ENCODE measurements around the gene GALNT10.
"Not testable (repeated sequence)": the region's sequence is repeated elsewhere in the genome, so short reads cannot be mapped to it uniquely, and the experiment has no call there.

GALNT10 gene

GRCh38 chr5:154359221-154359573, 168.7 kb downstream of the GALNT10 start:
- DNase-seq: no peak

DNA sequence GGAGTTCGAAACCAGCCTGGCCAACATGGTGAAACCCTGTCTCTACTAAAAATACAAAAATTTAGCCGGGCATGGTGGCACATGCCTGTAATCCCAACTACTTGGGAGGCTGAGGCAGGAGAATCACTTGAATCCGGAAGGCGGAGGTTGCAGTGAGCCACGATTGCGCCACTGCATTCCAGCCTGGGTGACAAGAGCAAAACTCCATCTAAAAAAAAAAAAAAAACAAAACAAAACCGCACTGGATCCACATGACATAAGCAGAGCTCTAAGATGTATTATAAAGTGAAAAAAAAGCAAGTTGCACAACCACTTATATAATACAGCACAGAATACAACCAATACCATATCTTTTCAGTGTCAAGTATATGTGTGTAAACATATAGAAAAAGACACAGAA, 169.7 kb downstream of the GALNT10 start:
- not testable (repeated sequence) for DNase-seq

- DNase-seq: no peak
Observed at GRCh38 chr5:154363411-154363810, 172.9 kb downstream of the GALNT10 start.

- no peak for DNase-seq
Observed at GRCh38 chr5:154364771-154365170, 174.2 kb downstream of the GALNT10 start.

DNA sequence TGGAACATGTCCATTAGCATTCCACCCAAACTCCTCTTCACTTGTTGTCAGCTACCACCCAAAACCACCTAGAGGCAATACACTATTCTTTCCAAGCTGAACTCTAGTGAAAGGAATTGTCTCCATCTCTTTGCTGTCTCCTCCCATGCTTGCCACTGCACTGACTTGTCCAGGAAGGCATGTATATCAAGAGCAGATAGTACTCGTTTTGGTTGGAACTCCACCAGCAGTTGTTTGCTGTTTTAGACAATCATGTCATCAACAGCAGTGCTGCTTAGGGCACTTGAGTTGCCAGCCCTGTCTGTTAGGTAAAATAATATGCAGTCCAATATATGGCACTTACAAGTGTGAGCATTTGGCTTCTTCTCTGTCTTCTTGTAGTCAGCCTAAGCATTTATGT, 175.3 kb downstream of the GALNT10 start:
- DNase-seq: no peak

DNA sequence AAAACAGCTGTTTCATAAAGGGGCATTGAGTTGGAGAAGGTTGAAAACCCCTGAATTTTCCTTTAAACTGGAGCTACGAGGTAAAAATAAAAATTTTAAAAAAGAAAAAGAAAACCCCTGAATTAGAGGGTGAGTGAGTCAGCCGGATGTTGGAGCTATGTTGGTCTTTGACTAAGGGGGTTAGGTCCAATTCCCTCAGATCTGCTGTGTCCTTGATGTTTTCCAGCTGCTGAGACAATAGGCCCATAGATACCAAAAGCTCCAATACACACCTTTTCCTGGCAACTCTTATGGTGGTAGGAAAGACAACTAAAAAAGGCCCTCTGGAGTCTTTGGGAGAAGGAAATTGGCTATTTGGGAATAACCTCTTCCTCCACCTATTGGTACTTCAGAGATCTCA, 175.8 kb downstream of the GALNT10 start:
- no peak for DNase-seq

- DNase-seq: no peak
Observed at GRCh38 chr5:154367101-154367500, 176.6 kb downstream of the GALNT10 start.

GRCh38 chr5:154368041-154368800, 177.7 kb downstream of the GALNT10 start:
- no peak for DNase-seq

DNA sequence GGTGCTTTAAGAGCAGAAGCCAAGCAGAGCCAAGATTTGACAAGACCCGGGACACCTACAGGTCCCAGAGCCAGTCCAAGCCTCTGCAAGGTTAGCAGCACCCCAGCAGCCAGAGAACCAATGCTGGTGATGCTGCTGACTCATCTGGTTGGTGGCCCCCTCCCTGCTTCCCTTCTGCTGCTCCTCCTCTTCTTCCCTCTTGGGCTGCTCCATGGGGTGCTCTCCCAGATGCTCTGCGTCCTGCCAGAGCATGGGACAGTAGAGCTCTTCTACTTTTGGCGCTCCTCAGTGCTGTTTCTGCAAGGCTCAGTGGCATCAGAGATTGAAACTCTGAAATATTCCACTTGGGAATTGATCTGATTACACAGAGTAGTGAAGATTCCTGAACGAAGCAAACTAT, 179.1 kb downstream of the GALNT10 start:
- DNase-seq: no peak

DNA sequence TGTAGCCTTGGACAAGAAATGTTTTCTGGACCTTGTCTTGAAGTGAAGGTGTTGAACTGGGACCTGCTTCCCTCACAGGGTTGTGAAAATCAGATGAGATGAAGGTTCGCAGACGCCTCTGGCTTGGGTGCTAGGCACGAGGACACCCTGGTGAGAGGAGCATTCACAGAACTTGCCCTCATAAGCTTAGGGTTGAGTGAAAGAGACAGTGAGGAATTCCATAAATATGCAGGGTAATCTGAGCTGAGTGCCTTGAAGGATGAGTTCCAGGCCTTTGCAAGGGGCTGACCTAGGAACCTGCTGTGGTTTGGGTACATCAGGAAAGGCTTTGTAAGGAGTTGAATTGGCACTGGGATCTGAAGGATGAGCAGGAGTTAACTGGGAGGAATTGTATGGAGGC, 179.6 kb downstream of the GALNT10 start:
- DNase-seq: no peak

DNA sequence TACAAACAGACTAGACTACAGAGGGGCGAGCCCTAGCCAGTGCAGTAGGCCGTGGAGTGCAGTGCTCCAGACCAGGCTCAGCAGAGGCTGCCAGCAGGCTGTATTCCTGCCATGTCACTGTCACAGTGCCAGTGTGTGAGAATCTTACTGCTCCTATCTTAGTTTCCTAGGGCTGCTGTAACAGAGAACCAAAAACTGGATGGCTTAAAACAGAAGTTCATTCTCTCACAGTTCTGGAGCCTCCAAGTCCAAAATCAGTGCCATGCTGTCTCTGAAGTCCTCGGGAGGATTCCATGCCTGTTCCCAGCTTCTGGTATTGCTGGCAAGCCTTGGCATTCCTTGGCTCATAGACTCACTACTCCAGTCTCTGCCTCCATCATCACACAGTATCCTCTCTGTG, 180.3 kb downstream of the GALNT10 start:
- no peak for DNase-seq

GRCh38 chr5:154371687-154372086, 181.2 kb downstream of the GALNT10 start:
- DNase-seq: no peak

GRCh38 chr5:154372661-154373060, 182.1 kb downstream of the GALNT10 start:
- DNase-seq: no peak

GRCh38 chr5:154373326-154373725, 182.8 kb downstream of the GALNT10 start:
- no peak for DNase-seq

DNA sequence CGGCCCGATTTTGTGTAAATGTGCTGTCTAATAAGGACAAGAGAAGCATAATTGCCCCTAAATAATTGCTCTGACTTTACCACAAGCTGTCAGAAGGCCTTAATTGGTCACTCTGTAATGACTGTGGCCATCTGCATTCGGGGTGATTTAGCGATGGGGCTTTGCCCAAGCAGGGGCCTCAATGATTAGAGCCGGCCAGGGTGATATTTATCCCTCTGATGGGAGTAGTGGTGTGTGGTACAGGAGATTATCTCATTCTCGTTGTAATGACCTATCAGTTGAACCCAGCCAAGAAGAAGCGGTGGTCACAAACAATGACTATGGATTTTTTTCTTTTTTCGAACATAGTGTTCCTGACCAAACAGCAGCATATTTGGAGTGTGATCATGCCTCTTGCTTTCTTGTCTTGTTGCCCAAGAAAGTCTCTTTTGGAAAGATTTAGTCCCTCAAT, 183.2 kb downstream of the GALNT10 start:
- DNase-seq: no peak

- DNase-seq: no peak
Observed at GRCh38 chr5:154374264-154374663, 183.7 kb downstream of the GALNT10 start.

- DNase-seq: no peak
Observed at GRCh38 chr5:154375329-154376008, 184.9 kb downstream of the GALNT10 start.

DNA sequence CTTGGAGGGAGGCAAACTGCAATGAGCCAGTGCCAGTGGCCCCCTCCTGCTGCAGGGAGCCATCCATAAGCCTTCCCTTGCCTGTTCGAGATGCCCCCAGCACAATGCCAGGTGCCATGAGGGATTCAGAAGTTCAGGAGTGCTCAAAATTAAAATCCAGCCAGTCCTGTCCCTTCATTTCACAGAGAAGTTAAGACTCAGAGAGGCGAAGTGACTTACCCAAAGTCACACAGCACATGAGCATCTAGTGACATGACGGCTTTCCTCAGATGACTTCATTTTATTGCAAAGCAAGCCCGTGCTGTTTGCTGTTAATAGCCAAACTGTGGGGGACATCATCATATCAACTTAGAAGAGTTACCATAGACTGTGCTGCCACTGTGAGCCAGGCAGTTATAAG, 185.9 kb downstream of the GALNT10 start:
- DNase-seq: no peak

DNA sequence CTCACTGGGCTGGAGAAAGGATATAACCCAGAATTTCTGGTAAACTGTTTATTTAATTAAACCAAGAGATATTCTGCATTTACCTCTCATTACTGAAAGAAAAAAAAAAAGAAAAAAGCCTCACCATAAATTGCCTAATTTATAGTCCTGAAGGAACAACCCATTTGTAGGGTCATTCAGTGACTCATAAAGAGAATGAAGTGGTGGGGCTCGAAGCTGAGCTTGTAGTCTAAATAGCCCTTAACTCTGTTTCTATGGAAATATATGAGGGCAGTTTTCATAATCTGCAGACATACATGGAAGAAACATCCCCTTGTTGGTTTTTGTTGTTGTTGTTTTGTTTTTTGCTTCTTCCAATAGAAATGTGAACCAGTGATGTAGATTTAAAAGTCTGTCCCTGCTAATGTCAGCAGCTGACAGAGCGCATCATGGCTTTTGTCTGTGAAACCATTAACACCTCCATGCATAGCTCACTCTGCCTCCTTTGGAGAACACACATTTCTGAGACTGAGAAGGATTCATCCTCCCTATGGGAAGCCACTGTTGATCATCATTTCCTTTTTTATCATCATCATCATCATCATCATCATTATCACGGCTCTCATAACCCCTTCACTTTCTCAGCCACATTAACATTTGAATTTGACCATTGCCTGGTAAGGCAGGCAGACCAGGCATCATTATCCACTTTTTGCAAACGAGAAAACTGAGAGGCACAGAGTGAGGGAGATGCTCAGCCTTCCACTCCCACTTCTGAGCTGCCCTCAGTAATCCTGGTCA, 187.4 kb downstream of the GALNT10 start:
- DNase-seq: no peak

DNA sequence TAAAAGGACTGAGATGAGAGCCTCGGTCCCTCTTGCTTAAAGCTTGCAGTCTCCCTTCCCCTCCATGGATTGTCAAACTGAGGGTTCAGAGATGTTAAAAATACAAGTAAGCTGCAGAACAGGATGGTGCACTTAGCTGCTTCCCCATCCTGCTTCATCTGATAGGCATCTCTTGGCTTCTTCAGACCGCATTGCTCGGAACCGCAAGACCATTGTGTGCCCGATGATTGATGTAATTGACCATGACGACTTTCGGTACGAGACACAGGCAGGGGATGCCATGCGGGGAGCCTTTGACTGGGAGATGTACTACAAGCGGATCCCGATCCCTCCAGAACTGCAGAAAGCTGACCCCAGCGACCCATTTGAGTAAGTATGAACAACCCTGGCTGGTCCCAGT, 189.7 kb downstream of the GALNT10 start:
- DNase-seq: no peak

DNA sequence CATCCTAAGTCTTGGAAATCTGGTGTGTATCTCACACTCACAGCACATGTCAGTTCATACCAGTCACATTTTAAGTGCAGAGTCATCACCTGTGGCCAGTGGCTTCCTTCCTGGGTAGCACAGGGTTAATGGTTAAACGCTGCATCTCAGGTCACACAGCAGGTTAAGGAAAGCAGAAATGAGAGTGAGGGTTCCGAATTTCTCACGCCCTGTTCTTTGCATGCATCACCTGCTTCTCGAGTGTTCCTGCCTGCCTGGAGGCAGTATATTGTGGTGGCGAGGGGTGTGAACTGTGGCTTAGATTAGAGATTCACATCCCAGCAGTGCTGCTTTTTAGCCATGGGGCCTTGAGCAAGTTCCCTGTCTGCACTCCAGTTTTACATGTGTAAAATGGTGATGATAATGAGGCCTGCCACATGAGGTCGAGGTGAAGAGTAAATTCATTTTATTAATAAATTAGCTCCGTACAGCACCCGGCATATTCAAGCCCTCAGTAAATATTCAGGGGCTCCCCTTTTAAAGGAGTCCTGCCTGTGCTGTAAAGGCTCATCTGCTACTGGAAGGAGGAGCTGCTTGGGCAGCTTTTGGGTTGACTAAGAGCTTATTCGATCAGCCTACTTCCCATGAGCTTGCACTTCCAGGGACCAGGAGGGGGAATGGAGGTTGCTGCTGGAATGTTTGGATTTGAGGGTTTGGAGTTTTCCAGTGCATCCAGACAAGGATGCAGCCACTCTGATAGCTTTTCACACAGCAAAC, 194.1 kb downstream of the GALNT10 start:
- no peak for DNase-seq

DNA sequence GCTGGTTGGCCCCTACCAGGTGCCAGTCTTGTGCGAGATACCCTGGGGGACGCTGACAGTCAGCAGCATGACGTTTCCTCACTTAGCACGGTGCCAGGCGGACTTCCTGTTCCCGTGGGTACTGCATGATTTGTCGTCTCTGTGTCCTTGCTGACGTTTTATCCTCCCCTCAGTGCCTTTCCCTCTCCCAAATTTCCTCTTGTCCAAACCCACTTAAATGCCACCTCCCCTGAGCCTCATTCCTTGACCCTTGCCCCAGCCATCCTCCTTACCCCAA, 194.6 kb downstream of the GALNT10 start:
- DNase-seq: peak; percentile 1

- DNase-seq: no peak
Observed at GRCh38 chr5:154386952-154387629, 196.6 kb downstream of the GALNT10 start.

Measured in suppressor macrophage treated with lipopolysaccharide for 4 hours (primary cell).